ENCODE data around the gene MOGAT2.

The MOGAT2 gene

DNA sequence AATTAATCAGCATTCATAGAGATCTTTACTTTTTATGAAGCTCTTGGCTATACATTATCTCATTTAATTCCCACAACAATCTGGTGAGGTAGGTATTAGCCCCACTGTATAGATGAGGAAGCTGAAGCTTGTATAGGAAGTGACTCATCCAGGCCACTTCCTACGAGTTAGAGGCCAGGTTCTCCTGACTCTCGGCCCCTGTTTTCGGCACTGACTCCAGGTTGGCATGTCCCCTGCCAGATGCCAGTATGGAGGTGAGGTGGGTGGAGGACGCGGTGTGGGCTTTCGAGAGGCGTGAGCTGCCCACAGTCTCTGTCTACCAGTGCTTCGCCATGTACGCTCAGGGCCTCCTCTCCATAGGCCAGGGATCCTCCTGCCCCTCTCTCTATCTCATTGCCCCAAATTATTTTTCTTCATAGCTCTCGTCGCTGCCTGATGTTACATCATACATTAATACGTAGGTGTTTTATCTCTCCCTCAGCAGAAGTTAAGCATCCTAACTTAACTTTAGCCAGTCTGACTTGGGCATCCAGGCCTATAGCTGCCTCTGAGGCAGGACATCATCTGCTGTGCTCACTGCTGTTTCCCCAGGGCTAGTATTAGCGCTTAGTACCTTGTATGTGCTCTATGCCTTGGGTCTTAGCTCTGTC is 59.9 kb downstream of the MOGAT2 start:
- in situ Hi-C loops (cut with HindIII; ENCODE audit: low sequenced_read_pairs), result no loop called here

DNA sequence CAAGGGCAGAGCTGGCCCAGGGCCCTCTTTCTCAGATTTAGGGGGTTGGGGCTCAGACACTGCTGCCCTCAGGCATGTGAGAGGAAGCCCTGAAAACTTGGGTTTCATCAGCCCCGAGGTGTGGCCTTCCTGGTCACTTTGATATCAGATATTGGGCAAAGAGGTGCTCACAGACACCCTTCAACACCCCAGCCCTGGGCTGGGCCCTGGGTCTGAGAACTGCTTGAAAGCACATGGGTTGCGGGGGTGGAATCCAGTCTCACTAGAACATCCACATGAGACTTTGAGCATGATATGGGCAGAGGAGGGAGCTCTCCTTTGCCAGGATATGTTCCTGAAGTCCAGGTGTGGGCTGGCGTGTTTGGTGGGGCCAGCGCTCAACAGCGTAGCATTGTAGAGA is 61.3 kb downstream of the MOGAT2 start:
- in situ Hi-C loops (cut with HindIII; ENCODE audit: low sequenced_read_pairs), result no loop called here

DNA sequence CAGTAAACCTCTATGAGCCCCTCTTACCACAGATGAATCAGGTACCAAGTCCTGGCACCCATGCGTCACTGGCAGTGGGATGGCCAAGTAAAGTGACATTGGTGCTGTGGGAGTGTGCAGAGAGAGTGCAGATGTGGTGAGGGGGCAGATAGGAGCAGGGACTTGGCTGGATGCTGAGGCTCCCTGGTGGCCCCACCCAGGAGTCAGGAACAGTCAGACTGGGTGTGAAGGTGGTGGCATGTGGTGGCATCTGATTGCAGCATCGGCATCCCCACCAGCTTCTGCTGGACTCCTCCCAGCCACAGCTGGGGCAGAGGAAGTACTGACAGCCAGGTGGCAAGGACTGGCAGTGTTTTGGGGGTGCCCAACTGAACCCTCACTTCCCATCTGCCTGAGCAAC is 62.3 kb downstream of the MOGAT2 start:
- in situ Hi-C loops (cut with HindIII; ENCODE audit: low sequenced_read_pairs), result no loop called here

DNA sequence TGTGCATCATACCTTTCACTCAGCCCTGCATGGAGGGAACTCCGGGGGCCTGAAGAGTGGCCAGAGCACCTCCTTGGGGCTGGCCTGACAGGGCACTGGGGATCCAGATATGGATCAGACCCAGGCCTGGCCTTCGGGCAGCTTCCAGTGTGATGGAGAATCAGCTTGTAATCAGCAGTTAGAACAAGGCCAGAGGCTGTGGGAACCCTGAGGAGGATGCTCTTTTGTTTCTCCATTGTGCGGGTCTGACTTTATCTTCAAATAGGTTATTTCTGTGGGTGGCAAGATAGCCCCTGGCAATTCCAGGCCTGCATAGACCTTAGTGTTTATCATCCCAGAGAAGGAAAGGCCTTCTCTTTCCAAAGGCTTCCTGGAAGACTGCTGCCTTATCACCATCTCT is 63.2 kb downstream of the MOGAT2 start:
- in situ Hi-C loops (cut with HindIII; ENCODE audit: low sequenced_read_pairs), result no loop called here

DNA sequence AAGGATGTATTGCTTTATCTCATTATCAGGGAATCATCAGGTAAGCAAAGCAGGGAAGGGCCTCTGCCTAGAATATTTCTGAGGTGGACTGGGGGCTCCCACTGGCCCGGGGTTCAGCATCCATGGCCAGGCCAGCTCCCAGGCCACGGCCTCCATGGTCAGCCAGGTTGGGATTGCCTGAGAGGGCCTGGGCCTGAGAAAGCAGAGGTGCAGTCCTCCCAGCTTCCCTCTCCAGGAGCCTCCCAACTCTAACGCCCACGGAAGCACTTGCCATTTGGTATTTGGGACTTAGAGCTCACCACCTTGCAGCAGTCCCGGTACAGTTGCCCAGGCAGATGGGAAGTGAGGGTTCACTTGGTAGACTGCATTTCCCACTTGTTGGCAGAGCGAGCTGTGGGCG is 63.7 kb downstream of the MOGAT2 start:
- in situ Hi-C loops (cut with HindIII; ENCODE audit: low sequenced_read_pairs), result no loop called here

DNA sequence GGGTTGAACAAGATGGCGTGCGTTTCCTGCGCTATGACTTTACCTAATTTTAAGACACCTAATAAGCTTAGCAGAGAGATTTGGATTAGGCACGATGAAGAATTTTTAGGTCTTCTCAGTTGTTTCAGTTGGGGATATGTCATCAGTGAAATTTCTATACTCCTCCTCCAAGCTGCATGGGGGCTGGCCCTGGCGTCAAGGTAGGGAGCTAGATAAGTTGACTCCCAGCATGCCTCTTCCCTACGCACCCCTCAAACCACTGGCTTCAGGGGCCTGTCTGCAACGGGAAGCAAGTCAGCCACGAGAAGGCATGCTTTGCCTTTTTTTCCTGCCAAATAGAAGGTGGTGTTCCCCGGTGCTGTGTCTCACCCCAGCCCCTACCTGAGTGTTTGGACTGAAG is 64.2 kb downstream of the MOGAT2 start:
- in situ Hi-C loops (cut with HindIII; ENCODE audit: low sequenced_read_pairs), result no loop called here
